Measurements from ENCODE around the gene CDR2L.

Gene CDR2L

GRCh38 chr17:74987418-74987908 lies at the start of gene CDR2L:
Gene CDR2L (plus strand): TSS chr17:74987632. CDS start chr17:74988044, 412 bp downstream.
- peak; percentile 81 for DNase-seq

- no peak for DNase-seq
Observed at GRCh38 chr17:74938194-74938950, 49.1 kb upstream of the CDR2L start.

GRCh38 chr17:74939534-74939933 lies 47.9 kb upstream of the CDR2L start:
- DNase-seq = no peak

- no peak for DNase-seq
Observed at GRCh38 chr17:74941128-74941725, 46.2 kb upstream of the CDR2L start.

- no peak for DNase-seq
Observed at GRCh38 chr17:74943808-74944522, 43.5 kb upstream of the CDR2L start.

- no peak for DNase-seq
Observed at GRCh38 chr17:74945543-74945942, 41.9 kb upstream of the CDR2L start.

GRCh38 chr17:74946641-74947040 lies 40.8 kb upstream of the CDR2L start:
- DNase-seq = no peak

- DNase-seq = no peak
Observed at GRCh38 chr17:74947041-74947754, 40.2 kb upstream of the CDR2L start.

GRCh38 chr17:74949455-74950115 lies 37.8 kb upstream of the CDR2L start:
- no peak for DNase-seq

- DNase-seq = no peak
Observed at GRCh38 chr17:74950207-74950606, 37.2 kb upstream of the CDR2L start.

GRCh38 chr17:74951065-74951464 lies 36.4 kb upstream of the CDR2L start:
- no peak for DNase-seq

- no peak for DNase-seq
Observed at GRCh38 chr17:74951680-74952421, 35.6 kb upstream of the CDR2L start.

- DNase-seq = no peak
Observed at GRCh38 chr17:74952431-74953133, 34.9 kb upstream of the CDR2L start.

GRCh38 chr17:74953134-74953687 lies 34.2 kb upstream of the CDR2L start:
- no peak for DNase-seq

GRCh38 chr17:74954115-74954514 lies 33.3 kb upstream of the CDR2L start:
- no peak for DNase-seq

- DNase-seq = no peak
Observed at GRCh38 chr17:74954665-74955421, 32.6 kb upstream of the CDR2L start.

- DNase-seq = no peak
Observed at GRCh38 chr17:74956093-74956492, 31.3 kb upstream of the CDR2L start.

- DNase-seq = peak; percentile 22
Observed at GRCh38 chr17:74957935-74958740, 29.3 kb upstream of the CDR2L start.

Data from NCI-H748 treated with DMSO at 0.1 percent for 48 hours (cell line).